Spinal cord (tissue), 10 donors: ENCODE measurements around the gene RPGRIP1L. TPM values are rescaled to one million over a fixed set of nuclear protein-coding genes. Genes with fewer than 3 reads are reported as not detected.
A peak's percentile ranks its signal among the peaks of the same experiment; 100 is the strongest.
"Not testable (repeated sequence)": the region's sequence is repeated elsewhere in the genome, so short reads cannot be mapped to it uniquely, and the experiment has no call there.

ENCODE experiments used
- DNase-seq, 6 donors: peaks; one replicate each; pipeline versions ENCODE4 v3.0.0 to v3.0.0-alpha.2; 2013 to 2015; ENCODE audit warnings: low spot score in 6 of 6, low read depth in 4 of 6
- H3K27ac ChIP-seq: one replicate; pipeline ENCODE4 v1.5.1; 2013; ENCODE audit warnings: low read depth, low read length, control low read depth
- H3K27me3 ChIP-seq: one replicate; pipeline ENCODE4 v1.6.1; 2013; ENCODE audit warnings: low read length; ENCODE audit not compliant: control insufficient read depth, insufficient read depth
- H3K36me3 ChIP-seq: one replicate; pipeline ENCODE4 v1.6.1; 2013; ENCODE audit warnings: low read length; ENCODE audit not compliant: control insufficient read depth, insufficient read depth
- H3K4me1 ChIP-seq: one replicate; pipeline ENCODE4 v1.6.1; 2013; ENCODE audit warnings: low read length; ENCODE audit not compliant: control insufficient read depth, insufficient read depth
- H3K4me3 ChIP-seq: one replicate; pipeline ENCODE4 v1.5.1; 2013; ENCODE audit warnings: low read depth, low read length, control low read depth
- H3K9me3 ChIP-seq: one replicate; pipeline ENCODE4 v1.6.1; 2013; ENCODE audit warnings: low read length; ENCODE audit not compliant: control insufficient read depth, insufficient read depth
- WGBS: methylation state at CpG from one replicate; pipeline ENCODE4 v1.1.5; 2013; ENCODE audit warnings: missing lambda C conversion rate; ENCODE audit not compliant: insufficient coverage; 5-methylcytosine and 5-hydroxymethylcytosine counted together
- polyA plus RNA-seq, 2 donors: library from polyadenylated mRNA; unstranded; fragments of 120-200 nt; gene quantifications; one replicate each; pipeline ENCODE4 v1.2.1, GENCODE V29; 2013; ENCODE audit not compliant: insufficient read length in 2 of 2
- total RNA-seq, 2 donors: library from RNA; depleted of rRNA in 1 of 2; stranded (reverse); fragments of 120-200 nt in 1 of 2; fragments of >200 nt in 1 of 2; gene quantifications; one replicate each; pipeline versions ENCODE4 v1.2.3 to v1.2.4, GENCODE V29; 2013 to 2014
- donor health status: healthy.

Gene RPGRIP1L
- total and polyA plus RNA-seq, 4 donors: 15.7 to 21.9 (median 18.8) TPM

GRCh38 chr16:53714205-53715022 lies 10.8 kb upstream of the RPGRIP1L start:
- Histone ChIP-seq H3K36me3 (no peaks in the 10 kb centered on the region), H3K4me3 (no peak overlapping the region), H3K27me3 (no peaks in the 10 kb centered on the region), H3K4me1 (no peaks in the 10 kb centered on the region), H3K27ac (no peak overlapping the region), H3K9me3 (no peaks in the 10 kb centered on the region)
- DNase-seq: peak in 5 of 6 donors; percentile 24 to 97 (median 56)
- whole genome bisulfite sequencing: no CpG with 5 or more reads among the region's 7 CpGs

GRCh38 chr16:53713403-53714204 lies 9.9 kb upstream of the RPGRIP1L start:
- no peak overlapping the region for H3K4me3 ChIP-seq
- peak in 1 of 6 donors; percentile 33 for DNase-seq
- no peak overlapping the region for H3K27ac ChIP-seq
- H3K4me1 ChIP-seq: no peaks in the 10 kb centered on the region
- no peaks in the 10 kb centered on the region for H3K9me3 ChIP-seq
- 0% methylated on average over 1 of the region's 3 CpGs for WGBS
- no peaks in the 10 kb centered on the region for H3K27me3 ChIP-seq
- no peaks in the 10 kb centered on the region for H3K36me3 ChIP-seq

- Histone ChIP-seq H3K9me3 (no peaks in the 10 kb centered on the region), H3K4me1 (no peaks in the 10 kb centered on the region), H3K36me3 (no peaks in the 10 kb centered on the region), H3K27me3 (no peaks in the 10 kb centered on the region), H3K27ac (no peak overlapping the region), H3K4me3 (no peak overlapping the region)
- DNase-seq: no peak
- WGBS: no CpG with 5 or more reads among the region's 2 CpGs
Observed at GRCh38 chr16:53712065-53712464, 8.4 kb upstream of the RPGRIP1L start.

- Histone ChIP-seq H3K36me3 (no peaks in the 10 kb centered on the region), H3K4me3 (no peak overlapping the region), H3K4me1 (no peaks in the 10 kb centered on the region), H3K27me3 (no peaks in the 10 kb centered on the region), H3K9me3 (no peaks in the 10 kb centered on the region), H3K27ac (no peak overlapping the region)
- DNase-seq: no peak
- 92% methylated on average over 2 of the region's 3 CpGs for WGBS
Observed at GRCh38 chr16:53711390-53711789, 7.7 kb upstream of the RPGRIP1L start.

- Histone ChIP-seq H3K4me1 (peaks cover under 1% of the 10 kb centered on the region), H3K27ac (no peak overlapping the region), H3K36me3 (no peaks in the 10 kb centered on the region), H3K4me3 (no peak overlapping the region), H3K27me3 (no peaks in the 10 kb centered on the region), H3K9me3 (no peaks in the 10 kb centered on the region)
- no CpG with 5 or more reads among the region's 2 CpGs for WGBS
- DNase-seq: no peak
Observed at GRCh38 chr16:53708490-53708889, 4.8 kb upstream of the RPGRIP1L start.

GRCh38 chr16:53707671-53708070 lies 4.0 kb upstream of the RPGRIP1L start:
- Histone ChIP-seq H3K4me3 (no peak overlapping the region), H3K27me3 (no peaks in the 10 kb centered on the region), H3K36me3 (no peaks in the 10 kb centered on the region), H3K4me1 (peaks cover 7% of the 10 kb centered on the region), H3K27ac (no peak overlapping the region), H3K9me3 (no peaks in the 10 kb centered on the region)
- DNase-seq: no peak
- no CpG with 5 or more reads among the region's 3 CpGs for WGBS

- 0% methylated on average over 2 of the region's 6 CpGs for WGBS
- H3K27ac ChIP-seq: peak overlapping the region; percentile 65
Observed at GRCh38 chr16:53704445-53704813, 770 bp upstream of the RPGRIP1L start.

GRCh38 chr16:53698271-53698670 lies 5.4 kb downstream of the RPGRIP1L start:
- not testable (repeated sequence) for DNase-seq, H3K27ac ChIP-seq, H3K4me1 ChIP-seq, H3K27me3 ChIP-seq, H3K4me3 ChIP-seq, H3K9me3 ChIP-seq
- peaks cover 12% of the 10 kb centered on the region for H3K36me3 ChIP-seq
- WGBS: 100% methylated on average over 7 of the region's 31 CpGs

More at GRCh38 chr16:53704445-53704813, 770 bp upstream of the RPGRIP1L start:
- Histone ChIP-seq H3K9me3 (no peaks in the 10 kb centered on the region), H3K36me3 (peaks cover 2% of the 10 kb centered on the region), H3K27me3 (no peaks in the 10 kb centered on the region), H3K4me3 (peak overlapping the region; percentile 85), H3K4me1 (peaks cover 8% of the 10 kb centered on the region)
- no peak for DNase-seq

- 100% methylated on average over 1 of the region's 1 CpG for WGBS
Observed at GRCh38 chr16:53695070-53695469, 8.6 kb downstream of the RPGRIP1L start.

More at GRCh38 chr16:53695070-53695469, 8.6 kb downstream of the RPGRIP1L start:
- no peak overlapping the region for H3K4me3 ChIP-seq
- H3K4me1 ChIP-seq: no peaks in the 10 kb centered on the region
- no peaks in the 10 kb centered on the region for H3K9me3 ChIP-seq
- peaks cover 12% of the 10 kb centered on the region for H3K36me3 ChIP-seq
- H3K27me3 ChIP-seq: no peaks in the 10 kb centered on the region
- no peak overlapping the region for H3K27ac ChIP-seq
- DNase-seq: no peak
